Liver (tissue), 9 donors: ENCODE measurements around the gene SHC4. TPM values are rescaled to one million over a fixed set of nuclear protein-coding genes. Genes with fewer than 3 reads are reported as not detected.

Experiments
- DNase-seq: peaks from one replicate; pipeline ENCODE4 v3.0.0-alpha.2; 2017; ENCODE audit warnings: low spot score
- H3K27ac ChIP-seq, 2 donors: one replicate each; pipeline ENCODE4 v1.7.0; 2013; ENCODE audit warnings: inconsistent platforms in 2 of 2, low read length in 2 of 2, control low read depth in 1 of 2, low read depth in 1 of 2, mild to moderate bottlenecking in 1 of 2
- H3K27me3 ChIP-seq, 4 donors: one replicate each; pipeline versions ENCODE4 v1.6.1 to v1.7.0; 2013; ENCODE audit warnings: low read length in 3 of 4, inconsistent platforms in 1 of 4, mild to moderate bottlenecking in 1 of 4, moderate library complexity in 1 of 4; ENCODE audit not compliant: control insufficient read depth in 4 of 4, insufficient read depth in 4 of 4
- H3K36me3 ChIP-seq, 4 donors: one replicate each; pipeline versions ENCODE4 v1.6.1 to v1.7.0; 2013; ENCODE audit warnings: low read length in 3 of 4, mild to moderate bottlenecking in 3 of 4, low read depth in 1 of 4, moderate library complexity in 1 of 4; ENCODE audit not compliant: control insufficient read depth in 4 of 4, insufficient read depth in 3 of 4
- H3K4me1 ChIP-seq, 4 donors: one replicate each; pipeline versions ENCODE4 v1.6.1 to v1.7.0; 2013; ENCODE audit warnings: low read length in 3 of 4, mild to moderate bottlenecking in 3 of 4, moderate library complexity in 1 of 4; ENCODE audit not compliant: control insufficient read depth in 4 of 4, insufficient read depth in 4 of 4
- H3K4me3 ChIP-seq, 3 donors: one replicate each; pipeline versions ENCODE4 v1.6.1 to v1.7.0; 2013; ENCODE audit warnings: low read length in 3 of 3, control low read depth in 1 of 3, low read depth in 1 of 3, mild to moderate bottlenecking in 1 of 3
- H3K9ac ChIP-seq, 2 donors: one replicate each; pipeline ENCODE4 v1.7.0; 2013; ENCODE audit warnings: low read length in 2 of 2, mild to moderate bottlenecking in 2 of 2, moderate library complexity in 2 of 2, control low read depth in 1 of 2, low read depth in 1 of 2
- H3K9me3 ChIP-seq, 4 donors: one replicate each; pipeline versions ENCODE4 v1.6.1 to v1.7.0; 2013; ENCODE audit warnings: low read length in 3 of 4; ENCODE audit not compliant: control insufficient read depth in 4 of 4
- EGR1 ChIP-seq, 2 donors: IDR thresholded peaks; 2 replicates each; pipeline ENCODE4 v1.6.1; 2016 to 2018; ENCODE audit warnings: antibody characterized with exemption in 2 of 2, low read depth in 2 of 2
- FOXA1 ChIP-seq: IDR thresholded peaks from 2 replicates; pipeline ENCODE4 v1.6.1; 2016; ENCODE audit warnings: antibody characterized with exemption
- FOXA2 ChIP-seq: IDR thresholded peaks from 2 replicates; pipeline ENCODE4 v1.6.1; 2016; ENCODE audit warnings: antibody characterized with exemption
- GABPA ChIP-seq, 2 donors: IDR thresholded peaks in 1 of 2; conservative IDR thresholded peaks in 1 of 2; 2 replicates each; pipeline ENCODE4 v1.6.1; 2016; ENCODE audit warnings: antibody characterized with exemption in 2 of 2, mild to moderate bottlenecking in 1 of 2, moderate library complexity in 1 of 2
- HNF4A ChIP-seq, 2 donors: conservative IDR thresholded peaks; 2 replicates each; pipeline ENCODE4 v1.6.1; 2016; ENCODE audit warnings: antibody characterized with exemption in 2 of 2, mild to moderate bottlenecking in 2 of 2
- HNF4G ChIP-seq: IDR thresholded peaks from 2 replicates; pipeline ENCODE4 v1.6.1; 2016; ENCODE audit warnings: antibody characterized with exemption
- JUND ChIP-seq, 2 donors: IDR thresholded peaks; 2 replicates each; pipeline ENCODE4 v1.6.1; 2016; ENCODE audit warnings: antibody characterized with exemption in 2 of 2
- NR2F2 ChIP-seq: IDR thresholded peaks from 2 replicates; pipeline ENCODE4 v1.6.1; 2016; ENCODE audit warnings: antibody characterized with exemption
- RAD21 ChIP-seq, 2 donors: IDR thresholded peaks; 2 replicates each; pipeline ENCODE4 v1.6.1; 2016; ENCODE audit warnings: antibody characterized with exemption in 2 of 2, mild to moderate bottlenecking in 2 of 2
- RXRA ChIP-seq, 2 donors: IDR thresholded peaks; 2 replicates each; pipeline ENCODE4 v1.6.1; 2017 to 2018; ENCODE audit warnings: antibody characterized with exemption in 2 of 2, mild to moderate bottlenecking in 1 of 2
- SP1 ChIP-seq: IDR thresholded peaks from 2 replicates; pipeline ENCODE4 v1.6.1; 2018; ENCODE audit warnings: antibody characterized with exemption, mild to moderate bottlenecking
- TAF1 ChIP-seq: conservative IDR thresholded peaks from 2 replicates; pipeline ENCODE4 v1.6.1; 2016; ENCODE audit warnings: antibody characterized with exemption, mild to moderate bottlenecking
- YY1 ChIP-seq: IDR thresholded peaks from 2 replicates; pipeline ENCODE4 v1.6.1; 2016; ENCODE audit warnings: antibody characterized with exemption, mild to moderate bottlenecking
- WGBS: extraction: QIAGEN DNeasy Blood & Tissue Kit; methylation state at CpG from one replicate; pipeline ENCODE4 v1.1.7; 2013; 5-methylcytosine and 5-hydroxymethylcytosine counted together
- polyA plus RNA-seq, 2 donors: library from polyadenylated mRNA; stranded (reverse) in 1 of 2; unstranded in 1 of 2; fragments of 200-250 nt in 1 of 2; fragments of >200 nt in 1 of 2; fragmentation: Nextera tagmentation in 1 of 2; extraction: Ambion mirVana in 1 of 2; gene quantifications; one replicate each; pipeline versions ENCODE4 v1.2.1 to v1.2.3, GENCODE V29; 2013 to 2015
- total RNA-seq, 2 donors: library from RNA; depleted of rRNA; stranded (reverse); fragments of >200 nt; gene quantifications; one replicate each; pipeline ENCODE4 v1.2.3, GENCODE V29; 2014
- TF ChIP-seq, protein P1 (sequence below): IDR thresholded peaks from 2 replicates; pipeline ENCODE4 v1.6.1; 2016; ENCODE audit warnings: antibody characterized with exemption, mild to moderate bottlenecking
- TF ChIP-seq, protein P2 (sequence below): IDR thresholded peaks from 2 replicates; pipeline ENCODE4 v1.6.1; 2016; ENCODE audit warnings: antibody characterized with exemption
- TF ChIP-seq, protein P3 (sequence below): fragments of 150-350 bp; IDR thresholded peaks from 2 replicates; pipeline ENCODE4 v1.5.1; 2017; ENCODE audit warnings: improper control_type of control experiment, low read depth, low read length; ENCODE audit not compliant: missing input control
- TF ChIP-seq, protein P4 (sequence below): IDR thresholded peaks from 2 replicates; pipeline ENCODE4 v1.6.1; 2016; ENCODE audit warnings: antibody characterized with exemption
- TF ChIP-seq, protein P5 (sequence below): IDR thresholded peaks from 2 replicates; pipeline ENCODE4 v1.6.1; 2016; ENCODE audit warnings: antibody characterized with exemption
- donor health status: healthy.
- donor health status: healthy.
- donor health status: healthy.
- donor health status: healthy.
- donor health status: healthy.

SHC4 gene
- total and polyA plus RNA-seq, 4 donors: under 0.01 to 0.19 (median 0.05) TPM

DNA sequence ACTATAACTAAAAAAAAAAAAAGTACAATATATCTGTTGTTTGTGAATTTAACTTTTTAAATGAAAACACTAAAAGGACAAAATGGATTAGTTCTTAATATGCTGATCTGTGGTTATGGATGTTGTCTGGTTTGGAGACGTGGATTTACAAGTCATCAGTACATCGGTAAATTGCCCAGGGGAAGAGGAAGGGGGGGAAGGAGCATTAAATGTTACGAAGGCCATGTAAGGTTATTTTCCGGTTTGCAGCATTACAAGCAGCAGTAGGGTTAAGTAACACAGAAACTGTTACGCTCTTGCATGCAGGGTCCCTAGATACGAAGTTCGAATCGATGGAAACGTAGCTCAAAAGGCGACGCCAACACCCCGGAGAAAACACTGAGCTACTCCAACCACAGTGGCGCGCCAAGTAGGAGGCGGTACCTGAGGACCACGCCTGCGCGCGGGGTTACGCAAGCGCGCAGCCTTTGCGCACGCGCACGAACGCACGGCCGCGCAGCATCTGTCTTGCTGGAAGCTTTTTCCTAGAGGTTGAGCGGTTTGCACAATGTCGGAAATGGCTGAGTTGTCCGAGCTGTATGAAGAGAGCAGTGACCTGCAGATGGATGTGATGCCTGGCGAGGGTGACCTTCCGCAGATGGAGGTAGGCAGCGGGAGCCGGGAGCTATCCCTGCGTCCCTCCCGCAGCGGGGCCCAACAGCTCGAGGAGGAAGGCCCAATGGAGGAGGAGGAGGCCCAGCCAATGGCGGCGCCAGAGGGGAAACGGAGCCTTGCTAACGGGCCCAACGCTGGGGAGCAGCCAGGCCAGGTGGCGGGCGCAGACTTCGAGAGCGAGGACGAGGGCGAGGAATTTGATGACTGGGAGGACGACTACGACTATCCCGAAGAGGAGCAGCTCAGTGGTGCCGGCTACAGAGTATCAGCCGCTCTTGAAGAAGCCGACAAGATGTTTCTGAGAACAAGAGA is 85.8 kb downstream of the SHC4 start, which contains the start of gene EID1:
TSS of gene EID1 (plus strand) at position 505 of the 966 bp plus-strand sequence. CDS start at position 548, 43 bp downstream.
- H3K9ac ChIP-seq: peak within 1 kb of the TSS; percentile 61 to 83
- TF ChIP-seq, protein P1, sequence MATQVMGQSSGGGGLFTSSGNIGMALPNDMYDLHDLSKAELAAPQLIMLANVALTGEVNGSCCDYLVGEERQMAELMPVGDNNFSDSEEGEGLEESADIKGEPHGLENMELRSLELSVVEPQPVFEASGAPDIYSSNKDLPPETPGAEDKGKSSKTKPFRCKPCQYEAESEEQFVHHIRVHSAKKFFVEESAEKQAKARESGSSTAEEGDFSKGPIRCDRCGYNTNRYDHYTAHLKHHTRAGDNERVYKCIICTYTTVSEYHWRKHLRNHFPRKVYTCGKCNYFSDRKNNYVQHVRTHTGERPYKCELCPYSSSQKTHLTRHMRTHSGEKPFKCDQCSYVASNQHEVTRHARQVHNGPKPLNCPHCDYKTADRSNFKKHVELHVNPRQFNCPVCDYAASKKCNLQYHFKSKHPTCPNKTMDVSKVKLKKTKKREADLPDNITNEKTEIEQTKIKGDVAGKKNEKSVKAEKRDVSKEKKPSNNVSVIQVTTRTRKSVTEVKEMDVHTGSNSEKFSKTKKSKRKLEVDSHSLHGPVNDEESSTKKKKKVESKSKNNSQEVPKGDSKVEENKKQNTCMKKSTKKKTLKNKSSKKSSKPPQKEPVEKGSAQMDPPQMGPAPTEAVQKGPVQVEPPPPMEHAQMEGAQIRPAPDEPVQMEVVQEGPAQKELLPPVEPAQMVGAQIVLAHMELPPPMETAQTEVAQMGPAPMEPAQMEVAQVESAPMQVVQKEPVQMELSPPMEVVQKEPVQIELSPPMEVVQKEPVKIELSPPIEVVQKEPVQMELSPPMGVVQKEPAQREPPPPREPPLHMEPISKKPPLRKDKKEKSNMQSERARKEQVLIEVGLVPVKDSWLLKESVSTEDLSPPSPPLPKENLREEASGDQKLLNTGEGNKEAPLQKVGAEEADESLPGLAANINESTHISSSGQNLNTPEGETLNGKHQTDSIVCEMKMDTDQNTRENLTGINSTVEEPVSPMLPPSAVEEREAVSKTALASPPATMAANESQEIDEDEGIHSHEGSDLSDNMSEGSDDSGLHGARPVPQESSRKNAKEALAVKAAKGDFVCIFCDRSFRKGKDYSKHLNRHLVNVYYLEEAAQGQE: peak; percentile 31
- TF ChIP-seq TAF1 (no peak), FOXA2 (no peak), RAD21 (IDR thresholded peaks at IDR 0.05) (peak in 1 of 2 donors; percentile 12), EGR1 (IDR thresholded peaks at IDR 0.05; ENCODE audit: low read depth in 2 of 2) (peak in 1 of 2 donors; percentile 11), HNF4G (no peak), NR2F2 (no peak), JUND (IDR thresholded peaks at IDR 0.05) (no peak), FOXA1 (no peak), RXRA (IDR thresholded peaks at IDR 0.05) (no peak), YY1 (peak; percentile 98), GABPA (IDR thresholded peaks at IDR 0.05 in 1 of 2, conservative IDR thresholded peaks at IDR 0.05 in 1 of 2) (peak in 1 of 2 donors; percentile 10), HNF4A (conservative IDR thresholded peaks at IDR 0.05) (peak in 1 of 2 donors; percentile 21), SP1 (peak; percentile 34)
- TF ChIP-seq, protein P2, sequence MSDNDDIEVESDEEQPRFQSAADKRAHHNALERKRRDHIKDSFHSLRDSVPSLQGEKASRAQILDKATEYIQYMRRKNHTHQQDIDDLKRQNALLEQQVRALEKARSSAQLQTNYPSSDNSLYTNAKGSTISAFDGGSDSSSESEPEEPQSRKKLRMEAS: no peak
- TF ChIP-seq, protein P3, sequence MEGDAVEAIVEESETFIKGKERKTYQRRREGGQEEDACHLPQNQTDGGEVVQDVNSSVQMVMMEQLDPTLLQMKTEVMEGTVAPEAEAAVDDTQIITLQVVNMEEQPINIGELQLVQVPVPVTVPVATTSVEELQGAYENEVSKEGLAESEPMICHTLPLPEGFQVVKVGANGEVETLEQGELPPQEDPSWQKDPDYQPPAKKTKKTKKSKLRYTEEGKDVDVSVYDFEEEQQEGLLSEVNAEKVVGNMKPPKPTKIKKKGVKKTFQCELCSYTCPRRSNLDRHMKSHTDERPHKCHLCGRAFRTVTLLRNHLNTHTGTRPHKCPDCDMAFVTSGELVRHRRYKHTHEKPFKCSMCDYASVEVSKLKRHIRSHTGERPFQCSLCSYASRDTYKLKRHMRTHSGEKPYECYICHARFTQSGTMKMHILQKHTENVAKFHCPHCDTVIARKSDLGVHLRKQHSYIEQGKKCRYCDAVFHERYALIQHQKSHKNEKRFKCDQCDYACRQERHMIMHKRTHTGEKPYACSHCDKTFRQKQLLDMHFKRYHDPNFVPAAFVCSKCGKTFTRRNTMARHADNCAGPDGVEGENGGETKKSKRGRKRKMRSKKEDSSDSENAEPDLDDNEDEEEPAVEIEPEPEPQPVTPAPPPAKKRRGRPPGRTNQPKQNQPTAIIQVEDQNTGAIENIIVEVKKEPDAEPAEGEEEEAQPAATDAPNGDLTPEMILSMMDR: no peak
- TF ChIP-seq, protein P4, sequence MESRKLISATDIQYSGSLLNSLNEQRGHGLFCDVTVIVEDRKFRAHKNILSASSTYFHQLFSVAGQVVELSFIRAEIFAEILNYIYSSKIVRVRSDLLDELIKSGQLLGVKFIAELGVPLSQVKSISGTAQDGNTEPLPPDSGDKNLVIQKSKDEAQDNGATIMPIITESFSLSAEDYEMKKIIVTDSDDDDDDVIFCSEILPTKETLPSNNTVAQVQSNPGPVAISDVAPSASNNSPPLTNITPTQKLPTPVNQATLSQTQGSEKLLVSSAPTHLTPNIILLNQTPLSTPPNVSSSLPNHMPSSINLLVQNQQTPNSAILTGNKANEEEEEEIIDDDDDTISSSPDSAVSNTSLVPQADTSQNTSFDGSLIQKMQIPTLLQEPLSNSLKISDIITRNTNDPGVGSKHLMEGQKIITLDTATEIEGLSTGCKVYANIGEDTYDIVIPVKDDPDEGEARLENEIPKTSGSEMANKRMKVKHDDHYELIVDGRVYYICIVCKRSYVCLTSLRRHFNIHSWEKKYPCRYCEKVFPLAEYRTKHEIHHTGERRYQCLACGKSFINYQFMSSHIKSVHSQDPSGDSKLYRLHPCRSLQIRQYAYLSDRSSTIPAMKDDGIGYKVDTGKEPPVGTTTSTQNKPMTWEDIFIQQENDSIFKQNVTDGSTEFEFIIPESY: peak; percentile 58
- TF ChIP-seq, protein P5, sequence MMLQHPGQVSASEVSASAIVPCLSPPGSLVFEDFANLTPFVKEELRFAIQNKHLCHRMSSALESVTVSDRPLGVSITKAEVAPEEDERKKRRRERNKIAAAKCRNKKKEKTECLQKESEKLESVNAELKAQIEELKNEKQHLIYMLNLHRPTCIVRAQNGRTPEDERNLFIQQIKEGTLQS: no peak

More for the DNA sequence above, 85.8 kb downstream of the SHC4 start, which contains the start of gene EID1:
- peak within 1 kb of the TSS; percentile 77 to 91 for H3K27ac ChIP-seq
- H3K27me3 ChIP-seq: no peaks in the 10 kb centered on the region
- H3K36me3 ChIP-seq: no peaks in the 10 kb centered on the region
- peaks cover 0 to 20% (median 2%) of the 10 kb centered on the region in 4 donors for H3K4me1 ChIP-seq
- DNase-seq: peak; percentile 93
- peak within 1 kb of the TSS; percentile 74 to 99 (median 75) for H3K4me3 ChIP-seq
- WGBS: under 1% methylated on average over 58 of the region's 58 CpGs
- no peaks in the 10 kb centered on the region for H3K9me3 ChIP-seq
